ENCODE data around the gene SLC39A5. TPM values are rescaled to one million over a fixed set of nuclear protein-coding genes. Genes with fewer than 3 reads are reported as not detected.

The SLC39A5 gene
- total RNA-seq, 1 donor from 2014 or later: 0.61 TPM

DNA sequence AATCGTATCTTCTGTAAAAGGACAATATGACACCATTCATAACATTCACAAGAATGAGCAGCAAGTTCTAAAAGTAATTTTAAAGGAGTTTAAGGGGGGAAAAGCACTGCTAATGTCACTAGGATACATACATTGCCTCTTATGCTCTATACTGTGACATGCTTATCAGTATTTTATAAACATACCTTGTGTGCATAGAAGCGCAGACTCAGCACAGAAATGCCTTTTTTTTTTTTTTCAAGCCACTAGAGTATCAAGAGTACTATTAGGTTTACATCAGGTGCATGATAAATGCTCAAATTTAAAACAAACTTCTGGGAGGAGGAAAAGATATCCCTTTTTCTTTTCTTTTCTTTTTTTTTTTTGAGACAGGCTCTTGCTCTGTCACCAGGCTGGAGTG lies 27.0 kb upstream of the SLC39A5 start:
- Mint-ChIP-seq H3K27me3 (ENCODE audit: unreplicated experiment) (no peaks in the 10 kb centered on the region), H3K4me3 (ENCODE audit: unreplicated experiment) (no peak overlapping the region), H3K27ac (ENCODE audit: unreplicated experiment) (no peak overlapping the region), H3K4me1 (ENCODE audit: low read depth, unreplicated experiment) (no peaks in the 10 kb centered on the region), H3K36me3 (ENCODE audit: unreplicated experiment) (peaks cover 5% of the 10 kb centered on the region), H3K9me3 (ENCODE audit: unreplicated experiment) (no peaks in the 10 kb centered on the region)
- TF ChIP-seq, protein P1, sequence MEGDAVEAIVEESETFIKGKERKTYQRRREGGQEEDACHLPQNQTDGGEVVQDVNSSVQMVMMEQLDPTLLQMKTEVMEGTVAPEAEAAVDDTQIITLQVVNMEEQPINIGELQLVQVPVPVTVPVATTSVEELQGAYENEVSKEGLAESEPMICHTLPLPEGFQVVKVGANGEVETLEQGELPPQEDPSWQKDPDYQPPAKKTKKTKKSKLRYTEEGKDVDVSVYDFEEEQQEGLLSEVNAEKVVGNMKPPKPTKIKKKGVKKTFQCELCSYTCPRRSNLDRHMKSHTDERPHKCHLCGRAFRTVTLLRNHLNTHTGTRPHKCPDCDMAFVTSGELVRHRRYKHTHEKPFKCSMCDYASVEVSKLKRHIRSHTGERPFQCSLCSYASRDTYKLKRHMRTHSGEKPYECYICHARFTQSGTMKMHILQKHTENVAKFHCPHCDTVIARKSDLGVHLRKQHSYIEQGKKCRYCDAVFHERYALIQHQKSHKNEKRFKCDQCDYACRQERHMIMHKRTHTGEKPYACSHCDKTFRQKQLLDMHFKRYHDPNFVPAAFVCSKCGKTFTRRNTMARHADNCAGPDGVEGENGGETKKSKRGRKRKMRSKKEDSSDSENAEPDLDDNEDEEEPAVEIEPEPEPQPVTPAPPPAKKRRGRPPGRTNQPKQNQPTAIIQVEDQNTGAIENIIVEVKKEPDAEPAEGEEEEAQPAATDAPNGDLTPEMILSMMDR (IDR thresholded peaks at IDR 0.05; ENCODE audit: partially characterized antibody, unreplicated experiment): no peak
- DNase-seq: no peak

DNA sequence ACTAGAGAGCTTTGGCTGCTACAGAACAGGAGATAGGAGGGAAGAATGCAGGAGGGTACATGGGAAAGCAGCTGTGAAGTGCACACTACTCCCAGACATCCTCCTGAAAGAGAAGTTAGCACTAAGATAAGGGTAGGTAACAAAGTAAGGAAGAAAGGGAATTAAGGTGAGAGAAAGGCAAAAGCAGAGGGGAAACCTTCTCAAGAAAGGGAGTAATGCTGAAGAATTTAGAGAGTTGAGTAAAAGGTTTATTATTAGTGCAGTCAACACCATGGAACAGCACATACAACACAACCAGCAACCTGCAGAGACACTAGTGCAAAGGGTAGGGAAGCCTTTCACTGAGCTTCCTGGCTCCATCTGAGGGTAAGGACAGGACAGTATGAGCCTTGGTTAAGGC lies 25.6 kb upstream of the SLC39A5 start:
- Mint-ChIP-seq H3K27ac (ENCODE audit: unreplicated experiment) (no peak overlapping the region), H3K4me3 (ENCODE audit: unreplicated experiment) (peak overlapping the region; percentile 17), H3K27me3 (ENCODE audit: unreplicated experiment) (no peaks in the 10 kb centered on the region), H3K4me1 (ENCODE audit: low read depth, unreplicated experiment) (no peaks in the 10 kb centered on the region), H3K36me3 (ENCODE audit: unreplicated experiment) (peaks cover 5% of the 10 kb centered on the region), H3K9me3 (ENCODE audit: unreplicated experiment) (no peaks in the 10 kb centered on the region)
- DNase-seq: no peak
- TF ChIP-seq, protein P1 (IDR thresholded peaks at IDR 0.05; ENCODE audit: partially characterized antibody, unreplicated experiment): no peak

DNA sequence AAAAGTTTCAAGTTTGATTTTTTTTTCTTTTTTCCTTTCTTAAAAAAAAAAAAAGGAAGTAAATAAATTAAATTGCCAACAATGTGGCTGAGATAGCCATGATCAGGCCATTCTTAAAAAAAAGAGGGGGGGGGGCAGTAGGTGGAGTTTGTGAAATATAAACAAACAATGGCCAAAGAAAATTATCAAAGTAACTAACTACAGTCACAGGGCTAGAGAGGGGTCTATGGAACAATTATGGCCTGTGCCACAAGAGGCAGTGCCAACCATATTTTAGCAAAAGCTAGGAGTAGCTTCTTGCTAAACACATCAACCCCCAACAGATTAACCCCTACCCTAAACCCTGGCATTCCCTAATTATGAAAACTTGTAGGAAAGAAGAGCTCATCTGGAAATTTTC lies 24.4 kb upstream of the SLC39A5 start:
- TF ChIP-seq, protein P1 (IDR thresholded peaks at IDR 0.05; ENCODE audit: partially characterized antibody, unreplicated experiment): no peak
- H3K9me3 Mint-ChIP-seq (ENCODE audit: unreplicated experiment): peaks cover 2% of the 10 kb centered on the region
- no peak overlapping the region for H3K27ac Mint-ChIP-seq (ENCODE audit: unreplicated experiment)
- H3K4me1 Mint-ChIP-seq (ENCODE audit: low read depth, unreplicated experiment): no peaks in the 10 kb centered on the region
- no peak overlapping the region for H3K4me3 Mint-ChIP-seq (ENCODE audit: unreplicated experiment)
- peaks cover 11% of the 10 kb centered on the region for H3K36me3 Mint-ChIP-seq (ENCODE audit: unreplicated experiment)
- H3K27me3 Mint-ChIP-seq (ENCODE audit: unreplicated experiment): no peaks in the 10 kb centered on the region
- DNase-seq: no peak

DNA sequence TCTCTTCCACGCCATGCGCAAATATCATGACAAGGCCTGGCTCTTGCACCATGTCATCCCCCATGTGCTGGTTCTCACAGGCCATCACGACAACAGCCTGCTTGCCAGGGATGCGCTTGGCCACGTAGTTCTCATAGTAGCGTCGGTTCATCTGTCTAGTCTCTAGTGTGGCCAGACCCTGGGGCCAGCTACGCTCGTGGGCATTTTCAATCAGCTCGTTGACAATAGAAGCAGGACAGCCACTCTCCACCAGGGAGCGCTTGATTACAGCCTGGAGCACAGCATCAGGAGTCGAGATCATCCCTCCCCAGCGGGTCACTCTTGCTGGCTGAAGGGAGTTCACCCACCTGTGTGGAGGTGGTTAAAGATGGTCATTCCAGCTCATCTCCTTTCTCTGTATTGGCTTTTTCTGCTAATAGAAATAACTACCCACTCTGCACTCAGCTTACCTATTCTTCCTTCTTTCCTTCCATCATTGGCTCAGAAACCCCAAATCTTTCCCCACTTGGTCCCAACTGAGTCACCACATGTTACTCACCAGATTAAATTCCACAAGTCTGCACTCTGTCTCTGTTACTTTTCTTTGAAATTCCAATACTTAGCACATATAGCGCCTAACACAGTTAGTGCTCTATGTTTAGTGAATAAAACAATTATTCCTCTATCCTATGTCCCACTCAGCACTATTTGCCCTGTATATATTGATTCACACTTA lies 23.2 kb upstream of the SLC39A5 start:
- TF ChIP-seq, protein P1 (IDR thresholded peaks at IDR 0.05; ENCODE audit: partially characterized antibody, unreplicated experiment): peak; percentile 47
- DNase-seq: peak; percentile 76
- H3K27ac Mint-ChIP-seq (ENCODE audit: unreplicated experiment): peak overlapping the region; percentile 3
- peak overlapping the region; percentile 23 for H3K4me3 Mint-ChIP-seq (ENCODE audit: unreplicated experiment)
- peaks cover 2% of the 10 kb centered on the region for H3K9me3 Mint-ChIP-seq (ENCODE audit: unreplicated experiment)
- H3K27me3 Mint-ChIP-seq (ENCODE audit: unreplicated experiment): no peaks in the 10 kb centered on the region
- H3K36me3 Mint-ChIP-seq (ENCODE audit: unreplicated experiment): peaks cover 11% of the 10 kb centered on the region
- H3K4me1 Mint-ChIP-seq (ENCODE audit: low read depth, unreplicated experiment): no peaks in the 10 kb centered on the region

DNA sequence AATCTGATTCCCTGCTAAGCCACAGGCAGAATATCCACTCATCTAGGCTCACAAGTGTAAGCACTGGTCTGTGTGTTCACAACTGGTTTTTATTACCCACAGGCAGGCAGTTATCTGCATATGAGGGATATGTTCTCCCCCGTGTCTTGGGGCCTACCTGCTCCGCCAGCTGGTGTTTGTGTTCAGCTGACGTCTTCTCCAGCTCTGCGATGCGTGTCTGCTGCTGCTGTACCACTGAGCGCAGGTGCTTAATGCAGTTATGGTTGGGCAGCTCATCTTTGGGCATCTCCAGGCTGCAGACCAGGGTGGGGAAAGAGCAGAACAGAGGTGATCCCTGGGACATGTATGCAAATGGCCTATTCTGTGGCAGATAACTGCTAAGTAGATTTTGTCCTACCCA lies 21.8 kb upstream of the SLC39A5 start:
- H3K4me3 Mint-ChIP-seq (ENCODE audit: unreplicated experiment): no peak overlapping the region
- peaks cover 11% of the 10 kb centered on the region for H3K36me3 Mint-ChIP-seq (ENCODE audit: unreplicated experiment)
- no peak for DNase-seq
- no peaks in the 10 kb centered on the region for H3K27me3 Mint-ChIP-seq (ENCODE audit: unreplicated experiment)
- H3K27ac Mint-ChIP-seq (ENCODE audit: unreplicated experiment): no peak overlapping the region
- TF ChIP-seq, protein P1 (IDR thresholded peaks at IDR 0.05; ENCODE audit: partially characterized antibody, unreplicated experiment): no peak
- peaks cover 2% of the 10 kb centered on the region for H3K9me3 Mint-ChIP-seq (ENCODE audit: unreplicated experiment)
- no peaks in the 10 kb centered on the region for H3K4me1 Mint-ChIP-seq (ENCODE audit: low read depth, unreplicated experiment)
